ENCODE measurements around the gene PTPRD. TPM values are rescaled to one million over a fixed set of nuclear protein-coding genes. Genes with fewer than 3 reads are reported as not detected.

PTPRD gene
- total RNA-seq, 1 experiment from 2014 or later, result 32.5 TPM

- Histone ChIP-seq H3K79me1 (ENCODE audit: insufficient read depth, low read depth, low read length, poor library complexity, severe bottlenecking) (no peaks in the 10 kb centered on the region), H2AK5ac (ENCODE audit: insufficient read length, low read length) (no peak overlapping the region), H3K79me2 (ENCODE audit: insufficient read depth, low read length) (no peaks in the 10 kb centered on the region), H2BK20ac (ENCODE audit: low read depth, low read length, poor library complexity, severe bottlenecking) (no peak overlapping the region), H4K5ac (ENCODE audit: insufficient read length, low read depth, low read length) (no peak overlapping the region), H2AFZ (ENCODE audit: low read length) (no peak overlapping the region), H4K20me1 (ENCODE audit: control insufficient read depth, insufficient read depth, insufficient read length) (no peaks in the 10 kb centered on the region), H3K27me3 (ENCODE audit: insufficient read depth, low read length) (no peaks in the 10 kb centered on the region), H2BK15ac (ENCODE audit: low read depth, low read length) (no peak overlapping the region), H4K91ac (ENCODE audit: insufficient read length, low read depth, low read length) (no peak overlapping the region), H3K9me3 (ENCODE audit: control insufficient read depth, low read depth, low read length) (no peaks in the 10 kb centered on the region), H3K56ac (ENCODE audit: insufficient read length, low read depth, low read length) (no peak overlapping the region), H4K8ac (replicated peaks; ENCODE audit: insufficient read length, low read depth, low read length) (no peak overlapping the region), H3K27ac (ENCODE audit: insufficient read length, low read depth, low read length) (no peak overlapping the region), H3T11ph (ENCODE audit: low read length) (no peak overlapping the region), H2BK120ac (ENCODE audit: low read depth, low read length, poor library complexity, severe bottlenecking) (no peak overlapping the region), H3K9ac (ENCODE audit: extremely low read depth, insufficient read length, low read length) (no peak overlapping the region), H2BK5ac (ENCODE audit: insufficient read length, low read length) (no peak overlapping the region), H3K18ac (ENCODE audit: insufficient read length, low read depth, low read length) (no peak overlapping the region), H3K23ac (ENCODE audit: insufficient read length, low read depth, low read length) (no peak overlapping the region), H3K14ac (ENCODE audit: insufficient read depth, low read length) (no peak overlapping the region), H2BK12ac (ENCODE audit: insufficient read length, low read depth, low read length) (no peak overlapping the region), H3K4me1 (ENCODE audit: insufficient read depth, low read length) (no peaks in the 10 kb centered on the region), H3K23me2 (ENCODE audit: insufficient read length, low read depth, low read length, poor library complexity, severe bottlenecking) (no peaks in the 10 kb centered on the region), H3K4me2 (ENCODE audit: insufficient read depth, insufficient read length, low read length) (no peak overlapping the region), H3K4ac (ENCODE audit: low read depth, low read length) (no peak overlapping the region)
- Mint-ChIP-seq H3K4me3 (no peak overlapping the region), H3K4me1 (no peaks in the 10 kb centered on the region), H3K27me3 (ENCODE audit: low read depth) (no peaks in the 10 kb centered on the region), H3K9me3 (peaks cover 0 to 2% of the 10 kb centered on the region in 2 experiments; a peak in 1 of 5 replicates), H3K27ac (no peak overlapping the region), H3K36me3 (ENCODE audit: insufficient read depth in 1 of 3, low read depth in 3 of 3) (no peaks in the 10 kb centered on the region)
- TF ChIP-seq CTCF (conservative IDR thresholded peaks at IDR 0.05), result no peak
- WGBS (ENCODE audit: extremely low coverage, insufficient read length, low lambda C conversion rate), result no CpG with 5 or more reads among the region's 1 CpG
- DNase-seq, result no peak
Measured at GRCh38 chr9:8926461-8926860, 1686.3 kb downstream of the PTPRD start.

Measured in H9 (cell line).